ENCODE data around the gene SHISA2. TPM values are rescaled to one million over a fixed set of nuclear protein-coding genes. Genes with fewer than 3 reads are reported as not detected.
"Not testable (repeated sequence)": the region's sequence is repeated elsewhere in the genome, so short reads cannot be mapped to it uniquely, and the experiment has no call there.

SHISA2 gene
- total RNA-seq, 1 experiment from 2014 or later, result 20.5 TPM

GRCh38 chr13:26075498-26075897, 23.7 kb upstream of the SHISA2 start (continued):
- TF ChIP-seq PREB (CRISPR knock-in tag; IDR thresholded peaks at IDR 0.05; ENCODE audit: borderline replicate concordance), result no peak

- DNase-seq (ENCODE audit: low spot score), result no peak
- H3K4me1 Mint-ChIP-seq, result peaks cover 15% of the 10 kb centered on the region
Measured at GRCh38 chr13:26074706-26075105, 22.9 kb upstream of the SHISA2 start.

GRCh38 chr13:26072335-26072734, 20.5 kb upstream of the SHISA2 start:
- H3K9me3 Mint-ChIP-seq; POLR2A ChIA-PET; H3K4me1 Mint-ChIP-seq; H3K4me3 Mint-ChIP-seq; H3K36me3 Mint-ChIP-seq; H3K27ac Mint-ChIP-seq; H3K27me3 Mint-ChIP-seq (ENCODE audit: low read depth); DNase-seq (ENCODE audit: low spot score): not testable (repeated sequence)
- CTCF ChIA-PET, result interaction anchor here (0.7 to 1.2 kb wide), 3 partner anchors 10 to 498 kb away, joined by 4 to 6 read pairs (median 4); no protein-coding TSS in a partner anchor
- peak; percentile 75 for ATAC-seq

More at GRCh38 chr13:26074706-26075105, 22.9 kb upstream of the SHISA2 start:
- POLR2A ChIA-PET, result interaction anchor here (0.6 kb wide), 1 partner anchor 112 kb away, joined by 5 read pairs; no protein-coding TSS in a partner anchor
- ATAC-seq, result peak; percentile 51; the same call in 1 of the 2 replicates
- TF ChIP-seq GABPB1 (CRISPR knock-in tag; IDR thresholded peaks at IDR 0.05) (no peak), ZNF317 (CRISPR knock-in tag; IDR thresholded peaks at IDR 0.05; ENCODE audit: borderline replicate concordance, low read depth) (no peak), MLX (CRISPR knock-in tag; IDR thresholded peaks at IDR 0.05) (no peak)
- CTCF ChIA-PET, result interaction anchor here (1.3 to 2.0 kb wide), 3 partner anchors 238 to 507 kb away, joined by 3 to 5 read pairs (median 5); no protein-coding TSS in a partner anchor
- Mint-ChIP-seq H3K4me3 (no peak overlapping the region), H3K36me3 (no peaks in the 10 kb centered on the region), H3K9me3 (peaks cover 4% of the 10 kb centered on the region; the same call in 1 of the 2 replicates), H3K27me3 (ENCODE audit: low read depth) (no peaks in the 10 kb centered on the region), H3K27ac (no peak overlapping the region)

GRCh38 chr13:26071691-26072090, 19.9 kb upstream of the SHISA2 start:
- no peak for TF ChIP-seq ZNF281 (CRISPR knock-in tag; IDR thresholded peaks at IDR 0.05)
- Mint-ChIP-seq H3K4me3 (no peak overlapping the region), H3K9me3 (no peaks in the 10 kb centered on the region), H3K36me3 (no peaks in the 10 kb centered on the region), H3K27ac (no peak overlapping the region), H3K27me3 (ENCODE audit: low read depth) (no peaks in the 10 kb centered on the region), H3K4me1 (peaks cover 7% of the 10 kb centered on the region; the same call in 1 of the 2 replicates)
- ChIA-PET CTCF (no interaction called here), POLR2A (no interaction called here)
- DNase-seq (ENCODE audit: low spot score), result no peak
- ATAC-seq, result no peak

GRCh38 chr13:26069642-26070041, 17.8 kb upstream of the SHISA2 start:
- CTCF ChIA-PET, result interaction anchor here (1.5 to 2.5 kb wide), 2 partner anchors 240 to 495 kb away, joined by 3 to 7 read pairs; no protein-coding TSS in a partner anchor
- H3K4me3 Mint-ChIP-seq; H3K27me3 Mint-ChIP-seq (ENCODE audit: low read depth); POLR2A ChIA-PET; H3K9me3 Mint-ChIP-seq; ATAC-seq; H3K27ac Mint-ChIP-seq; DNase-seq (ENCODE audit: low spot score); H3K36me3 Mint-ChIP-seq; H3K4me1 Mint-ChIP-seq: not testable (repeated sequence)

- DNase-seq (ENCODE audit: low spot score); H3K9me3 Mint-ChIP-seq; H3K4me1 Mint-ChIP-seq; H3K27ac Mint-ChIP-seq; ATAC-seq; H3K36me3 Mint-ChIP-seq; H3K4me3 Mint-ChIP-seq; POLR2A ChIA-PET; H3K27me3 Mint-ChIP-seq (ENCODE audit: low read depth): not testable (repeated sequence)
- CTCF ChIA-PET, result interaction anchor here (0.7 kb wide), 1 partner anchor 239 kb away, joined by 4 read pairs; no protein-coding TSS in a partner anchor
Measured at GRCh38 chr13:26068372-26068771, 16.6 kb upstream of the SHISA2 start.

GRCh38 chr13:26067601-26068000, 15.8 kb upstream of the SHISA2 start:
- H3K36me3 Mint-ChIP-seq, result no peaks in the 10 kb centered on the region
- H3K4me3 Mint-ChIP-seq, result no peak overlapping the region
- H3K4me1 Mint-ChIP-seq, result peaks cover 2% of the 10 kb centered on the region
- H3K9me3 Mint-ChIP-seq, result no peaks in the 10 kb centered on the region
- DNase-seq (ENCODE audit: low spot score), result no peak
- no peak overlapping the region for H3K27ac Mint-ChIP-seq
- ChIA-PET CTCF (no interaction called here), POLR2A (no interaction called here)
- H3K27me3 Mint-ChIP-seq (ENCODE audit: low read depth), result no peaks in the 10 kb centered on the region
- no peak for ATAC-seq
- TF ChIP-seq ATF2 (CRISPR knock-in tag; IDR thresholded peaks at IDR 0.05; ENCODE audit: borderline replicate concordance, low read depth) (no peak), TP53 (CRISPR knock-in tag; IDR thresholded peaks at IDR 0.05) (no peak), ZNF396 (CRISPR knock-in tag; IDR thresholded peaks at IDR 0.05; ENCODE audit: borderline replicate concordance) (no peak), CDX4 (CRISPR knock-in tag; IDR thresholded peaks at IDR 0.05; ENCODE audit: borderline replicate concordance) (no peak), ZNF263 (CRISPR knock-in tag; IDR thresholded peaks at IDR 0.05; ENCODE audit: low read depth) (no peak), NFYB (CRISPR knock-in tag; conservative IDR thresholded peaks at IDR 0.05; ENCODE audit: low read depth) (no peak), RORB (CRISPR knock-in tag; IDR thresholded peaks at IDR 0.05) (no peak), ELF4 (CRISPR knock-in tag; IDR thresholded peaks at IDR 0.05; ENCODE audit: low read depth) (no peak)

Measured in WTC11 (cell line).